Esophagus squamous epithelium (tissue), 4 donors: ENCODE measurements around the gene FAM227B.

ENCODE experiments used
- CTCF ChIP-seq, 6 experiments: fragments of 450-650 bp in 4 of 6; fragments of 200-600 bp in 2 of 6; sonication (generic) in 2 of 6; IDR thresholded peaks; one replicate each; pipeline ENCODE4 v1.5.1; 2016 to 2019; ENCODE audit warnings: antibody characterized with exemption in 6 of 6, mild to moderate bottlenecking in 4 of 6, moderate library complexity in 4 of 6
- POLR2A ChIP-seq, 4 donors: fragments of 450-650 bp; IDR thresholded peaks; one replicate each; pipeline ENCODE4 v1.6.1; 2017; ENCODE audit warnings: antibody characterized with exemption in 4 of 4, mild to moderate bottlenecking in 4 of 4, moderate library complexity in 3 of 4

- TF ChIP-seq POLR2A (IDR thresholded peaks at IDR 0.05) = no peak
- TF ChIP-seq CTCF (IDR thresholded peaks at IDR 0.05) = no peak
These were observed 90.5 kb downstream of the FAM227B start for GRCh38 chr15:49530092-49530491.
